Keratinocyte (primary cell): ENCODE results near the gene ID2. TPM values are rescaled to one million over a fixed set of nuclear protein-coding genes. Genes with fewer than 3 reads are reported as not detected.

Experiments
- DNase-seq: peaks from one replicate; pipeline ENCODE4 v3.0.0-alpha.2; 2011; ENCODE audit warnings: low read depth, missing footprints, low spot score
- FAIRE-seq: peaks from 2 replicates; lab custom pipeline; 2011; peaks lifted over from hg19 to GRCh38; lab: Jason Lieb, UNC
- H2AFZ ChIP-seq: 2 replicates; pipeline ENCODE4 v1.6.0; 2012; ENCODE audit warnings: low read length, control low read depth, inconsistent platforms; ENCODE audit not compliant: control insufficient read depth
- H3K27ac ChIP-seq: 2 replicates; pipeline ENCODE4 v1.5.1; 2011; ENCODE audit warnings: low read length; ENCODE audit not compliant: control insufficient read depth, insufficient read depth
- H3K27me3 ChIP-seq: 3 replicates; pipeline ENCODE4 v1.6.0; 2011; ENCODE audit warnings: low read length; ENCODE audit not compliant: control insufficient read depth, insufficient read depth; ENCODE audit errors: extremely low read depth
- H3K36me3 ChIP-seq, 2 experiments: 2 replicates in 1 of 2; 3 replicates in 1 of 2; pipeline ENCODE4 v1.5.1; 2011; ENCODE audit warnings: low read length in 2 of 2, mild to moderate bottlenecking in 1 of 2; ENCODE audit not compliant: control insufficient read depth in 2 of 2, insufficient read depth in 2 of 2; ENCODE audit errors: extremely low read depth in 1 of 2
- H3K4me1 ChIP-seq: 3 replicates; pipeline ENCODE4 v1.5.1; 2011; ENCODE audit warnings: low read length; ENCODE audit not compliant: control insufficient read depth, insufficient read depth; ENCODE audit errors: extremely low read depth
- H3K4me2 ChIP-seq: 3 replicates; pipeline ENCODE4 v1.6.0; 2011; ENCODE audit warnings: low read depth, low read length; ENCODE audit not compliant: control insufficient read depth, insufficient read depth; ENCODE audit errors: extremely low read depth
- H3K4me3 ChIP-seq, 3 experiments: fragments of 200-600 bp in 1 of 3; sonication (generic) in 1 of 3; 2 replicates in 2 of 3; 3 replicates in 1 of 3; pipeline ENCODE4 v1.5.1; 2011 to 2016; ENCODE audit warnings: low read length in 3 of 3, mild to moderate bottlenecking in 3 of 3, control low read depth in 2 of 3, inconsistent platforms in 1 of 3, low read depth in 1 of 3, mixed read lengths in 1 of 3, mixed run types in 1 of 3, moderate library complexity in 1 of 3; ENCODE audit not compliant: control insufficient read depth in 2 of 3, insufficient read depth in 2 of 3; ENCODE audit errors: extremely low read depth in 1 of 3
- H3K79me2 ChIP-seq: 2 replicates; pipeline ENCODE4 v1.6.0; 2012; ENCODE audit warnings: low read length; ENCODE audit not compliant: control insufficient read depth, insufficient read depth
- H3K9ac ChIP-seq: 3 replicates; pipeline ENCODE4 v1.6.0; 2011; ENCODE audit warnings: low read length; ENCODE audit not compliant: control insufficient read depth, insufficient read depth; ENCODE audit errors: extremely low read depth
- H3K9me1 ChIP-seq: 3 replicates; pipeline ENCODE4 v1.6.0; 2011; ENCODE audit warnings: low read length; ENCODE audit not compliant: control insufficient read depth, insufficient read depth; ENCODE audit errors: extremely low read depth
- H3K9me3 ChIP-seq: 2 replicates; pipeline ENCODE4 v1.5.1; 2012; ENCODE audit warnings: low read depth, low read length; ENCODE audit not compliant: control insufficient read depth
- H4K20me1 ChIP-seq: 3 replicates; pipeline ENCODE4 v1.6.0; 2011; ENCODE audit warnings: low read length; ENCODE audit not compliant: control insufficient read depth, insufficient read depth; ENCODE audit errors: extremely low read depth
- CTCF ChIP-seq, 3 experiments: IDR thresholded peaks in 1 of 3; conservative IDR thresholded peaks in 1 of 3; optimal IDR thresholded peaks in 1 of 3; 2 replicates in 2 of 3; 3 replicates in 1 of 3; pipeline versions ENCODE3 to v1.5.1; 2011; ENCODE audit warnings: low read length in 3 of 3, mild to moderate bottlenecking in 3 of 3, moderate library complexity in 2 of 3, control low read depth in 1 of 3, inconsistent platforms in 1 of 3; ENCODE audit not compliant: insufficient read depth in 2 of 3; ENCODE audit errors: extremely low read depth in 1 of 3
- EZH2 ChIP-seq: IDR thresholded peaks from one replicate; pipeline ENCODE4 v1.6.1; 2012; ENCODE audit warnings: inconsistent platforms, mild to moderate bottlenecking, low read length, moderate library complexity
- dilution Hi-C: fragments of 300-500 bp; cut with MboI; formaldehyde crosslinking; loops from one replicate; pipeline ENCODE4 v1.7.0; 2020; ENCODE audit warnings: low sequenced_read_pairs; ENCODE audit not compliant: extremely low pct_ligation_motif_present
- polyA plus RNA-seq, 5 experiments: library from polyadenylated mRNA; depleted of rRNA in 3 of 5; stranded (reverse) in 3 of 5; stranded (forward) in 1 of 5; unstranded in 1 of 5; fragments of >200 nt; gene quantifications; 1 replicate in 1 of 5; 2 replicates in 3 of 5; 3 replicates in 1 of 5; pipeline versions ENCODE4 v1.2.1 to v1.2.3, GENCODE V29; 2011 to 2012; ENCODE audit warnings: missing spikeins in 2 of 5, low read depth in 1 of 5, low replicate concordance in 1 of 5

ID2 gene
- polyA plus RNA-seq, 1 donor (not counting 4 experiments of a cell fraction or from before 2014, with no cell fraction given) = 6.3 TPM

- TF ChIP-seq EZH2 (no peak), CTCF (optimal IDR thresholded peaks at IDR 0.05 in 1 of 3, IDR thresholded peaks at IDR 0.05 in 1 of 3, conservative IDR thresholded peaks at IDR 0.05 in 1 of 3; ENCODE audit: extremely low read depth in 1 of 3, insufficient read depth in 2 of 3, low read length in 3 of 3) (no peak)
- H3K4me1 ChIP-seq = peaks cover 34% of the 10 kb centered on the region
- H3K36me3 ChIP-seq = no peaks in the 10 kb centered on the region
- H2AFZ ChIP-seq = peak overlapping the region; percentile 63
- peak overlapping the region; percentile 19 for H3K27ac ChIP-seq
- H3K79me2 ChIP-seq = no peaks in the 10 kb centered on the region
- no peaks in the 10 kb centered on the region for H4K20me1 ChIP-seq
- H3K4me3 ChIP-seq = peak overlapping the region; percentile 29 to 59 (median 34)
- H3K9ac ChIP-seq = peak overlapping the region; percentile 62
- FAIRE-seq (no peak), DNase-seq (no peak)
- H3K9me1 ChIP-seq = no peaks in the 10 kb centered on the region
- dilution Hi-C loops = no loop called here
- H3K27me3 ChIP-seq = peaks cover 39% of the 10 kb centered on the region
- peaks cover 3% of the 10 kb centered on the region for H3K9me3 ChIP-seq
- H3K4me2 ChIP-seq = peak overlapping the region; percentile 94
Measured at GRCh38 chr2:8678731-8679566, 2.9 kb upstream of the ID2 start.

GRCh38 chr2:8679567-8679826 is 2.4 kb upstream of the ID2 start:
- FAIRE-seq (no peak), DNase-seq (no peak)
- Histone ChIP-seq H3K4me2 (peak overlapping the region; percentile 94), H4K20me1 (no peaks in the 10 kb centered on the region), H3K4me3 (peak overlapping the region; percentile 29 to 59 (median 34)), H3K4me1 (peaks cover 34% of the 10 kb centered on the region), H3K79me2 (no peaks in the 10 kb centered on the region), H3K36me3 (no peaks in the 10 kb centered on the region), H3K9me3 (peaks cover 3% of the 10 kb centered on the region), H3K27me3 (peaks cover 39% of the 10 kb centered on the region), H3K9me1 (no peaks in the 10 kb centered on the region), H3K9ac (peak overlapping the region; percentile 62), H3K27ac (peak overlapping the region; percentile 19), H2AFZ (peak overlapping the region; percentile 63)
- dilution Hi-C loops = no loop called here
- no peak for TF ChIP-seq EZH2
- TF ChIP-seq CTCF (optimal IDR thresholded peaks at IDR 0.05 in 1 of 3, IDR thresholded peaks at IDR 0.05 in 1 of 3, conservative IDR thresholded peaks at IDR 0.05 in 1 of 3; ENCODE audit: extremely low read depth in 1 of 3, insufficient read depth in 2 of 3, low read length in 3 of 3) = no peak
